NK-92 treated with Interleukin-12 subunit alpha and Interleukin-12 subunit beta, amount 100 ng/mL, for 24 hours (cell line): Measurements from ENCODE around the gene B4GALT2.
A peak's percentile ranks its signal among the peaks of the same experiment; 100 is the strongest.

Experiments
- DNase-seq: peaks from one replicate; lab custom pipeline; 2025; lab: John Stamatoyannopoulos, UW

B4GALT2 gene

DNA sequence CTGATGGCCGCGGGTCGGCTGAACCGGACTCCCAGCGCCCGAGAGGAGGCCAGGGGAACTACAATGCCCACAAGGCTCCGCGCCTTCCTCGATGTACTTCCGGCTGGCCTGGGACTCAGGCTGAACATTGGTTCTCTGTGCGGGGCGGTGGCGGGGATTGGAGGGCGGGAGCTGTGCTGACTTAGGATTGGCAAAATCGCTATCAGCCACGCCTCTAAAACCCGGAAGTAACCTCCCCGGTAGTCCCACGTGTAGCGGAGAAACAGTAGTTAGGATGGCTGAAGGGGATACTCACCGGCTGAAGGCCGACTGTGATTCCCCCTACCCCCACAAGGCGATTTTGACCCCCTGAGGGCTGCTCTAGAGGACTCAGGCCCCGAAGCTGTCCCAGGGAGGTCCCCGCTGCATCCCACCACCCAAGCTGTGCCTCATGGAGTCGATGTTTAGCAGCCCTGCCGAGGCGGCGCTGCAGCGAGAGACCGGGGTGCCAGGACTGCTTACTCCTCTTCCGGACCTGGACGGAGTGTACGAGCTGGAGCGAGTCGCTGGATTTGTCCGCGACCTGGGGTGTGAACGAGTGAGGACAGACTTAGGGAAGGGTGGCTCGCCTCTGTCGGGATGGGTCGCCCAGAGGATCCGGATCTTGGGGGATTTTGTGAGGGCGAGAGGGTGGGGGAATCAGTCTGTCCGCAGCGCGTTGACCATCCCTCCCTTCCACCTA is 9.1 kb upstream of the B4GALT2 start, which contains the start of gene DPH2:
Gene DPH2 (plus strand): TSS at position 265 of the 721 bp plus-strand sequence. CDS start 166 bp downstream, at position 431.
- peak; percentile 94 for DNase-seq

DNA sequence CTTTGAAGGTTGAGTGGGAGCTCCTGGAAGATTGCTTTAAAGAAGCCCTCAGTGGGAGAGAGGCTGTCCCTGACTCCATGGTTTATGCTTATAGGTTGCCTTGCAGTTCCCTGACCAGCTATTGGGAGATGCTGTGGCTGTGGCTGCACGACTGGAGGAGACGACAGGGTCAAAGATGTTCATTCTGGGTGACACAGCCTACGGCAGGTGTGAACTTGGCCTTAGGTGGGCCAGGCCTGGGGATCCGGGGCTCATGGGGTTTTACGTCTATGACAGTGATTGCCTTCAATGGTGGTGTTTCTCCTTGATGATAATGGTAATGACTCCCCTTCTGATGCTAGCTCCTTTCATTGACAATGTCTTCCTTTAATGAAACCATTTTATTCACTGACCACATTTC is 8.5 kb upstream of the B4GALT2 start:
- DNase-seq: no peak

DNA sequence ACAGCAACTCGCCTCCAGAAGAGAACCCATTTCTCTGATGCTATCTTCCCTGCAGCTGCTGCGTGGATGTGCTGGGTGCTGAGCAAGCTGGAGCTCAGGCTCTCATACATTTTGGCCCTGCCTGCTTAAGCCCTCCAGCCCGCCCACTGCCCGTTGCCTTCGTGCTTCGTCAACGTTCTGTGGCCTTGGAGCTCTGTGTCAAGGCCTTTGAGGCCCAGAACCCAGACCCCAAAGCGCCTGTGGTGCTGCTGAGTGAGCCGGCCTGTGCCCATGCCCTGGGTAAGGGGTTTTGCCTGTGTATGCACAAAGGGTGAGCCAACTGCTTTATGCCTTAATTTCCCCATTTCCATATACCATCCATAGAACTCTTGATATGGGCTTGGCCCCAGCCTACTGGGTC is 8.1 kb upstream of the B4GALT2 start:
- no peak for DNase-seq

DNA sequence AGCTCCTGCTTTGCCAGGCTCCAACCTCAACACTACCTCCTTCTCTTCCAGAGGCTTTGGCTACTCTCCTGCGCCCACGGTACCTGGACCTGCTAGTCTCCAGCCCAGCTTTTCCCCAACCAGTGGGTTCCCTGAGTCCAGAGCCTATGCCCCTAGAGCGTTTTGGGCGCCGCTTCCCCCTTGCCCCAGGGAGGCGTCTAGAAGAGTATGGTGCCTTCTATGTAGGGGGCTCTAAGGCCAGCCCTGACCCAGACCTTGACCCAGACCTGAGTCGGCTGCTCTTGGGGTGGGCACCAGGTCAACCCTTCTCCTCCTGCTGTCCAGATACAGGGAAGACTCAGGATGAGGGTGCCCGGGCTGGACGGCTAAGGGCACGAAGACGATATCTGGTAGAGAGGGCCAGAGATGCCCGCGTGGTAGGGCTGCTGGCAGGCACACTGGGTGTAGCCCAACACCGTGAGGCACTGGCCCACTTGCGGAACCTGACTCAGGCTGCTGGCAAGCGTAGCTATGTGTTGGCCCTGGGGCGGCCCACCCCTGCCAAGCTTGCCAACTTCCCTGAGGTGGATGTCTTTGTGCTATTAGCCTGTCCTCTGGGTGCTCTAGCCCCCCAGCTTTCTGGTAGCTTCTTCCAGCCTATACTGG is 7.6 kb upstream of the B4GALT2 start:
- no peak for DNase-seq

DNA sequence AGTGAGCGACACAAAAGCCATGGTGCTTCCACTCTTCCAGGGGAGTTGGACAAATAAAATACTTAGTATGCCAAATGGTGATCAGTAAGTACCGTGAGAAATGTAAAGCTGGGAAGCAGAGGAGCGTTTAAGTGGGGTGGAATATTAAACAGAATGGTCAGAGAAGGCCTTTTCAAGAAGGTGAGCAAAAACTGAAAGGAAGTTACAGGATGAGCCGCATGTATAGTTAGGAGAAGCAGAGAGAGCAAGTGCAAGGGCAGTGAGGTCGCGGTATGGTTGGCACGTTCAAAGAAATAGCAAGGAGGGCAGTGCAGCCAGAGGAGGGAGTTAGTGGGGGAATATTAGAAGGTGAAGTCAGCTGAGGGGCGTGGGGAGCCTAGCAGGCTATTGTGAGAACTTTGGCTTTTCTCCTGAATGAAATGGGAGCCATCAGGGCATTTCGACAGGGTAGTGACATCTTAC is 5.0 kb upstream of the B4GALT2 start:
- no peak for DNase-seq

DNA sequence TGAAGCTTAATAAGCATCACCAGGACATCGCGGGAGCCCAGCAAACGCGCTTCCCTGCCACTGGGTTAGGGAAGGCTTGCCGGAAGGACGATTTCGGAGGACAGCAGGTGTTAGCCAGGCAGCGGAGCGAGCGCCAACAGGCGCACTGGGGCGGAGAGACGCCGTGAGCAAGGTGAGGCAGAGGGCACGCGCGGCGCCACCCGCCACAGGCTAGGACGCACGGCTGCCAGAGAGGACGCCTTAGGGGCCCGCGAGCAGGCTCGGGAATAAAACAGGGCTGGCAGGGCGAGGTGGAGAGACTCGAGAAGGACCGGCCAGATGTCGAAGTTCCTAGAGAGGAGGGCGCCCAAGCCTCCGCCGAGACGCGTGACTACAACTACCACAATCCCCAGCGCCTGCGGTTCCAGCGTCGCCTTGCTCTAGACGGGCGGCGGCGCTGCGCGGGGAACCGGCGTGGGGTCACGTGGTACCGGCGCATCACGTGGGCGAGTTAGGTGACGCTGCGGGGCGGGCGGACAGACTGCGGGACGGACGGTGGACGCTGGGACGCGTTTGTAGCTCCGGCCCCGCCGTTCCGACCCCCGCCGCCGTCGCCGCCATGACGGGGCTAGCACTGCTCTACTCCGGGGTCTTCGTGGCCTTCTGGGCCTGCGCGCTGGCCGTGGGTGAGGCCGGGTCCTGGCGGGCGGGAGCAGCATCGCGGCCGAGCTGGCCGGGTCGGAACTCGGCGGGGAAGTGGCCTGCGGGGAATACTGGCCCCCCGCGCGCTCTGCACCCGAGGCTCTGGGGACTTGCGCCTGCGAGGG is 4.4 kb upstream of the B4GALT2 start, which contains the start of gene ATP6V0B:
Gene ATP6V0B (plus strand): TSS at position 518 of the 806 bp plus-strand sequence. CDS start 81 bp downstream, at position 599.
- peak; percentile 94 for DNase-seq

DNA sequence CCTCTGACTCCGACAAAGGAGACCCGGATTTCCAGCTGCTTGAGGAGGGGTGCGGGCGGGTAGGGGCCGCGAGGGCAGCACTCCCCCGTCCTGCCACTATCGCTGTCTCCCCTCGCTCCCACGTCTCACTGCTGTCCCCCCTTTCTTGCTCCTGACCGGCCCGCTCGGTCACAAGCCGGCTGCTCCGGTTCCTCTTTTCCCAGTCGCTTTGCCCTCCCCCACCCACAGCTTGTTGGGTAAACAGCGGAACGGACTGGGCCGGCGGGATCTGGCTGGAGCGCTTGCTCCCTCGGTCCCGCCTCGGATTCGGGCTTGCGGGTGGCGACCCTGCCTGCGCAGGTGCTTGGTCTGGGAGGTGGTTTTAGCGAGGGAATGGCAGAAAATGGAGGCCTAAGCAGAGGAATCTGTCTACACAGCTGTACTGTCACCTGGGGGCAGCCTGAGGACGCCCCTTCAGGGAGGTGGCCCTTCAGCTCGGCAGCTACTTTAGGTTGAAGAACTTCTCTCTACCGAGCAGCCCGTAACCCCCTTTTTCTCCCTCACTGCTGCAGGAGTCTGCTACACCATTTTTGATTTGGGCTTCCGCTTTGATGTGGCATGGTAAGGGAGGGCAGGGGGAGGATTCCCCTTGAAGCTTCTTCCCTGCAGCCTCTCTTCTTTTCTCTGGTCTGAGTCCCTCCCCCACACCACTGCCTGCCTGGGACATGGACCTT is 3.6 kb upstream of the B4GALT2 start:
- no peak for DNase-seq

DNA sequence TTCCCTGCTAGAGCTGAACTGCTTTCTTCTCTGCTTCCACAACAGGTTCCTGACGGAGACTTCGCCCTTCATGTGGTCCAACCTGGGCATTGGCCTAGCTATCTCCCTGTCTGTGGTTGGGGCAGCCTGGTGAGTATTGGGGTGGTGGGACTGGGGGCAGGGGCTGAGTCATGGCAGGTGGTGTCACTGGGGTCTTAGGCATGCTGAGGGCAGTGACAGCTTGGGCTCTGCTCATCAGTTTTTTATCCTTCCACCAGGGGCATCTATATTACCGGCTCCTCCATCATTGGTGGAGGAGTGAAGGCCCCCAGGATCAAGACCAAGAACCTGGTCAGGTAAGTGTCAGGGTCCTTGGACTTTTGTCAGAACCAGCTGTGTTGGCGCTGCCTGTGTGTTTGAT is 3.0 kb upstream of the B4GALT2 start:
- DNase-seq: no peak

DNA sequence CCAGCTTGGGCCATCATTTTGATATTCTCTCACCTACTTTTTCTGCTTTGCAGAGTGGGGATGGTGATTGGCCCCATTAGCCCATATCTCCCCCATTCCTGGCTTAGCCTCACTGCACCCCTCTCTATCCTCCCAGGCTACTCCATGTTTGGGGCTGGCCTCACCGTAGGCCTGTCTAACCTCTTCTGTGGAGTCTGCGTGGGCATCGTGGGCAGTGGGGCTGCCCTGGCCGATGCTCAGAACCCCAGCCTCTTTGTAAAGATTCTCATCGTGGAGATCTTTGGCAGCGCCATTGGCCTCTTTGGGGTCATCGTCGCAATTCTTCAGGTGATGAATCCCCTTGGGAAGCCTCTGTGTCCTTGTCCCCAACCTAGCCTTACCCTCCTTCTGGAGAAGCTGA is 2.1 kb upstream of the B4GALT2 start:
- DNase-seq: no peak

DNA sequence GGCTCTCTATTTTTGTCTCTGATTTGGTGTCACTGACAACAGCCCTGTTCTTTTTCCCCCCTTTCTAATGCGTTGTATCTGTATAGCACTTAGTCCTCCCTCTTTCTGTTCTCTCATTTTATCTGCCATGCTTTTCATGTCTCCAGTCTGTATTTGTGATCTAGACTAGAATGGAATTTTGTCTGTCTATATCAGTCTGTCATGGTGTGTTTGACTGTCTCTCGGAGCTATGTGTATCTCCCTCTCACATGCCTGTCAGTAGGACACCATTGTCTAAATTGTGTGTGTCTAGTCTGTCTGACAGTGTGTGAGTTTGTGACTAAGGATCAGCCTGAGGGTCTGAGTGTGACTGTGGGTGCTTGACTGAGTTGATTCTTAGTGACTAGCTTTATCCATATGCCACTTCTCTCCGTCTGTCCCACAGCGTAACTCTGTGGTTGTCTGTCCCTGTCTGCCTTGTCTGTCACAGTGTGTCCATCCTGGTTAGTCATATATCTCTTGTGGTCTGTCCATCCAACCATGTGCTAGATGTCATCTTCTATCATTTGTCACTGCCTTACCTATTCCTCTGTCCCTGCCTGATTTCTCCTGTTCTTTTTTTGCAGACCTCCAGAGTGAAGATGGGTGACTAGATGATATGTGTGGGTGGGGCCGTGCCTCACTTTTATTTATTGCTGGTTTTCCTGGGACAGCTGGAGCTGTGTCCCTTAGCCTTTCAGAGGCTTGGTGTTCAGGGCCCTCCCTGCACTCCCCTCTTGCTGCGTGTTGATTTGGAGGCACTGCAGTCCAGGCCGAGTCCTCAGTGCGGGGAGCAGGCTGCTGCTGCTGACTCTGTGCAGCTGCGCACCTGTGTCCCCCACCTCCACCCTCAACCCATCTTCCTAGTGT is 1.4 kb upstream of the B4GALT2 start:
- DNase-seq: no peak

DNA sequence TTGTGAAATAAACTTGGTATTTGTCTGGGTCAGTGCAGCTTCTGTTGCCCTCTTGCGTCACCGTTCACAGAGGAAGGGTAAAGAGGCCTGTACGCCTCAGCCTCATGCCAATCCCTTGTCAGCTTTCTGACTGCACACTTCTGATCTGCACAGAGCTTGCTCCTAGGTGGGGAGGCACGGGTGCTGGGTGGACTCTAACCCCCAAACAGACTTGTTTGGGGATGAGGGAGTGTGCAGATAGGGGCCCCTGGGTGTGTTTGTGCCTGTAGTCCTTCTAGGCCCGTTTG is 803 bp upstream of the B4GALT2 start:
- no peak for DNase-seq

DNA sequence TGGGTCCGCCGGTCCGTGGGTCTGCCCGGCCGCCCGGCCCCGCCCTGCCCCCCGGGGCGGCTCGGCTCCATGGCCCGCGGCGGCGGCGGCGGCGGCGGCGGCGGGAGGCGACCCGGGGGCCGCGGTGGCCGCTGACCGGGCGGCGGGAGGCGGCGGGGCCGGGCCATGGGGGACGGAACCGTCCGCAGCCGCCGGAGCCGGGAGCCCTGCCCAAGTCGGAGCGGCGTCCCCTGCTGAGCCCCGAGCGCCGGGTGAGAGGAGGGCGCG is 184 bp downstream of the B4GALT2 start:
- no peak for DNase-seq

DNA sequence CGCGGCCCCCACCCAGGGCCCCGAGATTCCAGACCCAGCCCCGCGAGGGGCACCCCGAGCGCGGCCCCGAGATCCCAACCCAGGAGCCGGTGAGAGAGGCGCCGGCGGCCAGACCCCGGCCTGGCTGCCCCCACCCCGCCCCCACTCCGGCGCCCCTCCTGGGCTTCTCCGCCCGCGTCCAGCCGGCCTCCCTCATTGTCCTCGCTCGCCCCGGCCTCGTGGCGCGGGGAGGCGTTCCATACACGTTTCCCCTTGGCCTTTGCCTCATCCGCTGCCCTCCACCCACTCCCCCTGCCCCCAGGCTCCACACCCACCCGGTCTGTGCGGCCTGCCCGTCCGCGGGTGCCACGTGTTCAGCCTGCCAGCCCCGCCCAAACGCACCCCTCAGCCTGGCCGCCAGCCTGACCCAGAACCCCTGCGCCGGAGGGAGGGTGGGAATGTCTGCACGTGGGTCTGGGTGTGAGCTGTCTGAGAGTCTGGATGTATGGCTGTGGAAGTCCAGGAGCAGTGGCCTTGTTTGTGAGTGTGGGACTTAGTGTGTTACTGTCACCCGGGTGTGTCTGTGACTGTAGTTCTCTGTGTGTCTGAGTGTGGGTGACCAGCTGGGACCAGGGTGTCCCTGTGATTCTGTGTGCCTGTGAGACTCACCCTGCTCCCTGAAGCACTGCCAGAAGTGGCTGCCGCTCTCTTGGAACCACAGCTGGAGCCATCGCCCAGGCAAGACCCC is 681 bp downstream of the B4GALT2 start:
- DNase-seq: peak; percentile 60

DNA sequence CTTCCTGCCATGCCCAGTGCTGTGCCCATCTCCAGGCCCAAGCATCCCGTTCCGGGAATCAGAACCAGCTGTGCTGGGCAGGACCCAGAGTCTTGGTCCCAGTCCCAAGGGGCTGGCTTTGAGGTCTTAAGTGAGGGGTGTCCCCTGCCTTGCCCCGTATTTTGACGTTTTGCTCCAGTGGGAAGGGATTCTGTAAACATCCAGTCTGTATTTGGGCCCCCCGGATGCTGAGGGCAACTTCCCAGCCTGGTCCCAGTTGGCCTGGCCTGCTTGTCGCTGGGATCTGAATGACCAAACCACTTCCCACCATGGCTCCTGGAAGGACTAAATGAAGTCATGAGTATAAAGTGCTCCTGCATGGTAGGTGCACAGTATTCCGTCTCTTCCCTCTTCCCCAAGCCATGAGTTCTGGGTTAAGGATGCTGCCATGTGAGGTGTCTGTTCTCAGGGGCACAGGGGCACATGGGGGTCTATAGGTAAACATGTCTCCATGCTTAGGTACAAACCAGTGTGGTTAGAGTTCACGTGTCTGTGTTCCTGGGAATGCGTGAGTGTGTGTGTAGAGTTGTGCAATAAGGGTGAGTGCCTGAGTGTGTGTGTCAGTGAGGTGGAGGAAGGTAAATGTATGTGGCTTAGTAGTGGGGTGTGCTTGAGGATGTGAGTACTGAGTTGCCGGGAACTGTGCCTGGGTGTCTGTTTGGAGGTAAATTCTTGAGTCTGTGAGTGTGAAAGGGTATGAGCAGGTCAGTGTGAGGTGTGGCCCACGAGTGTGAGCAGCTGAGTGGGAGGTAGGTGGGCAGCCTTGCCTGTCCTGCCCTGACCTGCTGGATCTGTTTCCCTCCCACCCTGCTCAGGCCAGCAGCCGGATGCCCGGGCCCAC is 1.5 kb downstream of the B4GALT2 start:
- DNase-seq: no peak

DNA sequence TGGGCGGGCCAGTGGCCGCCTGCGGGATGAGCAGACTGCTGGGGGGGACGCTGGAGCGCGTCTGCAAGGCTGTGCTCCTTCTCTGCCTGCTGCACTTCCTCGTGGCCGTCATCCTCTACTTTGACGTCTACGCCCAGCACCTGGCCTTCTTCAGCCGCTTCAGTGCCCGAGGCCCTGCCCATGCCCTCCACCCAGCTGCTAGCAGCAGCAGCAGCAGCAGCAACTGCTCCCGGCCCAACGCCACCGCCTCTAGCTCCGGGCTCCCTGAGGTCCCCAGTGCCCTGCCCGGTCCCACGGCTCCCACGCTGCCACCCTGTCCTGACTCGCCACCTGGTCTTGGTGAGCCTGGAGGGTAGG is 2.1 kb downstream of the B4GALT2 start:
- DNase-seq: no peak

DNA sequence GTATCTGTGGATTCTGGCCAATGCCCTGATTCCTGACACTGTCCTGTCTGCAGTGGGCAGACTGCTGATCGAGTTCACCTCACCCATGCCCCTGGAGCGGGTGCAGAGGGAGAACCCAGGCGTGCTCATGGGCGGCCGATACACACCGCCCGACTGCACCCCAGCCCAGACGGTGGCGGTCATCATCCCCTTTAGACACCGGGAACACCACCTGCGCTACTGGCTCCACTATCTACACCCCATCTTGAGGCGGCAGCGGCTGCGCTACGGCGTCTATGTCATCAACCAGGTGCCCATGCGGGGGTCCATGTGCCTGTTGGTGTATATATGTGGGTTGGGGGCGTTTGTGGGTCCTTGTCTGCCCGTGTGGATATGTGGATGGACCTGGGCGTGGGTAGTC is 2.6 kb downstream of the B4GALT2 start:
- DNase-seq: no peak

DNA sequence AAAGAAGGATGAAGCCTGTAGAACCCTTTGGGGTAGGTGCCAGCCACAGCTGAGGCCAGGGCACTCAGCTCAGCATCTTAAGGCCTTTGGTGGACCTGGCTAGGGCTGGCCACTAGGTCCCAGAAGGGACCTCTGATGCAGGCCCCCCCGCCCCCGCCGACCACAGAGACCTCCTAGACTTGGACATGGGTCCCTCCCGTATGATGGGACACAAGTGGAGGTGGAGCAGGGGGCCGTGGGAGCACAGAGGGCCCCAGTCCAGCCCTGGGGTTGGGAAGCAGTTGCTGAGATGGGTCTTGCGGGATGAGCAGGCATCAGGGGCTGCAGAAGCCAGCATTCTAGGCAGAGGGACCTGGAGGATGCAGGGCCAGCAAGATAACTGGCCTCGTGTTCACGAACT is 3.2 kb downstream of the B4GALT2 start:
- DNase-seq: no peak

DNA sequence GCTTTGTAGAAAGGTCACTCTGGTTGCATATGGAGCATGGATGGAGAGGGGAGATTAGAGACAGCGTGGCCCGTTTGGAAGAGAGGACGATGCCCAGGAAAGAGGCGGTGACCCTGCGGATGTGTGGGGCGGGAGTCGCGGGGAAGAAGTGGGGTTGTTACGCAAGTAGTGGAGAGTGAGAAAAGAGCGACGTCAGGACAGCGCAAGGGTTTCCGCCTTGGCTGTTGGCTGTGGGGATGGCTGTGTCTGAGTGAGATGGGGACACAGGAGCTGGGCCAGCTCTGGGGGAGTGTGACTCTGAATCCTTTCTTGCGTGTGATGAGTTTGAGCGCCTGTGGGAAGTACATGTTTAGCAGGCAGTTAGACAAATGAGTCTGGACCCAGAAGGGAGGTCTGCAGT is 3.8 kb downstream of the B4GALT2 start:
- no peak for DNase-seq

DNA sequence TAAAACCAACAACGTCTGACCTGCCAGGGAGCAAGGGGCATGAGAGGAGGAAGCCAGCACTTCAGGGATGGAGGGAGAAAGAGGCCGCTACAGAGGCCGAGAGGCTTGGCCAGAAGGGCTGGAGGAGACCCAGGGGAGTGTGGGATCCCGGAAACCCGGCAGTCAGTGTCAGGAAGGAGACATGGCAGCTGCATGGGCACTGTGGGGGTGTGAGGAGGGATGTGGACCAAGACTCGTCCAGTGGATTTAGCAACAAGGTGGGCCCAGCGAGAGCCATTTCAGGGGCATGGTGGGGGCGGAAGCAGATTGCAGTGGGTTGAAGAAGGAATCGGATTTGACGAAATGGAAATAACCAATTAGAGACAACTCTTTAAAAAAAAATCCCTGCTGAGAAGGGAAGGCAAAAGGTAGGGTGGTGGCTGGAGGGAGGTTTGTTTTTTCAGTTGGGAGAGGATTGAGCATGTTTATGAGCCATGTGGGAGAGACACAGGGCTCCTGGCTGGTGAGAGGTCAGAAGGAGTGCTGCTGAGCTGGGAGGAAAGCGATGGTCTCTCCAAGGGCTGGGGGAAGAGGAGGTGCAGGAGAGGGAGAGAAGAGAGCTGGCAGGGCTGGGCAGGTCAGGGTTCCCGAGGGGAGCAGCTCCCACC is 4.4 kb downstream of the B4GALT2 start:
- DNase-seq: no peak
